Effector CD8-positive, alpha-beta T cell (primary cell): ENCODE results near the gene NDUFS4.
"Not testable (repeated sequence)": the region's sequence is repeated elsewhere in the genome, so short reads cannot be mapped to it uniquely, and the experiment has no call there.

Source experiments
- DNase-seq: peaks from one replicate; lab custom pipeline; 2025; lab: John Stamatoyannopoulos, UW
- total RNA-seq, 4 experiments: gene quantifications; one replicate each; lab custom pipeline; 2026; lab: John Stamatoyannopoulos, UW

Gene NDUFS4
- 12.5 to 18.7 (median 13.0) reads per million in 4 experiments for total RNA-seq

DNA sequence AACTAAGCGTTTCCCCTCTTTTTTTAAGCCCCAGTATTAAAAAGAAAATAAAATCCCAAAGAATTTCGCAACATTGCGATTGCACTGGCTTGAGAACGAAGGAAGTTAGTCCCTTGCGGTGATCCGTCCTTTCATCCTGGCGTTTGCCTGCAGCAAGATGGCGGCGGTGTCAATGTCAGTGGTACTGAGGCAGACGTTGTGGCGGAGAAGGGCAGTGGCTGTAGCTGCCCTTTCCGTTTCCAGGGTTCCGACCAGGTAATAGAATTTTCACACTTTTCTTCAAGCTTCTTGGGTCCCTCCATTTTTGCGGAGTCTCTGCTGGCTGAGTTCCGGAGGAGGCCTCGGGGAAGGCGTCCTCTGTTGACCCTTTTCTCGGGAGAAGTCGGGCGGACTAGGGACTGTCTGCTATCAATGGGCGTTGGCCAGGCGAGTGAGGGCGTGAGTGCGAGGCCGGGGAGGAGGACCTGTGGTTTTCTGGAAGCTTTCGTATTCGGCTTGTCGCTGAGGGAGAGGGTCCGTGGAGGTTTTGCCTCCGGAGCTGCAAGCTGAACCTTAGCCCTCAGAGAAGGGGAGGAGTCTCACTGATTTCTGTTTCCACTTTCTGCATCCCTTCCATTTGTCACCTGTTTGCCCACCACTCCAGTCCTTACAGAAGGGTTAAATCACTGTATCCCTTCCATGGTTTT is at the start of gene NDUFS4:
TSS of gene NDUFS4 (plus strand) at position 134 of the 686 bp plus-strand sequence. CDS start at position 158, 24 bp downstream.
- peak; percentile 39 for DNase-seq

DNA sequence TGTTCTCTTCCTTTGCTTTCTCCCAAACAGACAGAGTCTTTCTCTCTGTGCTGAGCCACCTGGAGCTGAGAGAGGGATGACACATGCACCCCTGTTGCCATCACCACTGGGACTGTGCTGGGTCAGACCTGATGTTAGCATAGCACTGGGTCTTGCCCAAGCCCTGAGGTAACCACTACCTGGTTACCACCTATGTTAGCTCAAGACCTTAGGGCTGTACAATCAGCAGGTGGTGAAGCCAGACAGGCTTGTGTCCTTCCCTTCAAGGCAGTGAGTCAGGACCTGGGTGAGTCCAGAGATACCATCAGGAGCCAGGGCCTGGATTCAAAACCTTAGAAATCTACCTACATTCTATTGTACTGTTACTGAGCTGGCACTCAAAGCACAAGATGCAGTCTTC is 47.9 kb upstream of the NDUFS4 start:
- DNase-seq = no peak

DNA sequence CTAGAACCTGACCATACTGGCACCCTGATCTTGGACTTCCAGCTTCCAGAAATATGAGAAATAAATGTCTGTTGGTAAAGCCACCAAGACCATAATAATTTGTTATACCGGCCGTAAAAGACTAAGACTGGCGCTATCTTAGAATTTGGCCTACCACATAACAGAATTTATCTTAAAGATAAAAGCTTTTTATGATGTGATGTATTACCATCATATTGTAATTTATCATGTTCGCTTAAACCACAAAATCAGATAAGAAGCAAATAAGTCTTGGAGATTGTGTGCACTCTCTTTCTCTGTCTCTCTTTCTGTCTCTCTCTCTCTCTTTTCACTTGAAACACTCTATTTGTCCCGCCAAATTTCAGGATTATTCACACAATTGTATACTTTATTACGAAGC is 44.5 kb upstream of the NDUFS4 start:
- DNase-seq = no peak

DNA sequence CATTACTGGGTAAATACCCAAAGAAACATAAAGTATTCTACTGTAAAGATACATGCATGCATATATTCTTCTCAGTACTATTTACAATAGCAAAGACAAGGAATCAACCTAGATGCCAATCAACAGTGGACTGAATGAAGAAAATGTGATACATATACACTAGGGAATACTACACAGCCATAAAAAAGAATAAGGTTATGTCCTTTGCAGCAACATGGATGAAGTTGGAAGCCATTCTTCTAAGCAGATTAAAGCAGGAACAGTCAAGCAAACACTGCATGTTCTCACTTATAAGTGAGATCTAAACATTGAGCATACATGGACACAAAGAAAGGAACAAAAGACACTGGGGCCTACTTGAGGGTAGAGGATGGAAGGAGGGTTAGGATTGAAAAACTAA is 39.6 kb upstream of the NDUFS4 start:
- DNase-seq = no peak

DNA sequence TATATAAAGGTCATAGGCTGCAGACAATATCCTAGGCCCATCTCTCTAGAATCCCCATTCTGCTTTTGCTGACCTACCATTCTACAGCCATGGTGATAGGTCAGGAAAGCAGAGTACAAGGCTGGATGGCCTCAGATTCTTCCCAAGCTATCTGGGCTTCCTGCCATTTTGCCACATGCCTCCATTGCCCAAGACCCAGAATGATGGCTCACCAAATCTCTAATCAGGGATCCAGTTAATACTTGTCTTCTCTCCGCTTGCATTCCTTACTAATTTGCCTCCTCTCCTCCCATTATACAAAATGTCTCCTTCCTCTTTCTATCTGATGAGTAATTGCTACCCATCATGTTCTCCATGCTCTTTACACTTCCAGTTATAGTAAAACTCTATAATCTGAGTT is 22.7 kb upstream of the NDUFS4 start:
- no peak for DNase-seq

DNA sequence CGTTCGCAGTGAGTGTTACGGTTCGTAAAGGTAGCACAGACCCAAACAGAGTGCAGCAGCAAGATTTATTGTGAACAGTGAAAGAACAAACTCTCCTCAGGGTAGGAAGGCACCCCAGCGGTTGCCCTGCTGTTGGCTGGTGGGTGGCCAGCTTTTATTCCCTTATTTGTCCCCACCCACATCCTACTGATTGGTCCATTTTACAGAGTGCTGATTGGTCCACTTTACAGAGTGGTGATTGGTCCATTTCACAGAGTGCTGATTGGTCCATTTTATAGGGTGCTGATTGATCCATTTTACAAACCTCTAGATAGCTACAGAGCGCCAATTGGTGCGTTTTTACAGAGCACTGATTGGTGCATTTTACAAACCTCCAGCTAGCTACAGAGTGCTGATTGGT is 19.7 kb upstream of the NDUFS4 start:
- DNase-seq = not testable (repeated sequence)

DNA sequence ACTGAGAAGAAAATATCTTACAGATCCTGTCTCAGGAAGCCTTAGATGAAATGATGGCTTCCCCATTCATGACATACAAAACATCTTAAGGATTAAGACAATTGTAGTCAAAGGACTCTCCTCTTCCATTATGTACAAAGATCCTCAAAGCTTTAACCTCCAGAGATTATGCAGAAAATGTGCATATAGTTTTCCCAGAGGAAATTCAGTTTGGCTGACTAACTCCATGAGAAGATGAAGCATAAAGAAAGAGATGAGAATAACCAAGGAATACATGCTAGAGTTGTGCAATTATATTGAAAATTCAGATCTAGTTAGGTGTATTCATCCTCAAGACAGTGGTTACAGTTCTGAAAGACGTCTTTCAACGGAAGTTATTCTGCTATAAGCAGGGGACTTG is 18.6 kb upstream of the NDUFS4 start:
- no peak for DNase-seq

DNA sequence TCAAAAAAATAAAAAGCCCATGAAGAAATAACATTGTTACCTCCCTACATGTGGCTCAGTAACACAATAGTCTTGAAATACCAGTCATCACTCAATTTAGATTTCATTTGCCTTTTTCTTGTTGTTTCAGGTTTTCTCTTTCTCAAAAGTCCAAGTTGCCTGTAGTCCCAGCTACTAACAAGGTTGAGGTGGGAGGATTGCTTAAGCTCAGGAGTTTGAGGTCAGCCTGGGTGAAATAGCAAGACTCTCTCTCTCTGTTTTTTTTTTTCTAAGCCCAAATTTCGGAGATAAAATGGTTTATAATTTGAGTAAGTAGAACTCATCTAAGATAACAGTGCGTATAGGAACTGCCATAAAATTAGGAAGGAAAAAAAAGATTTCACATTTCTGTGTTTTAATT is 17.5 kb upstream of the NDUFS4 start:
- DNase-seq = no peak

DNA sequence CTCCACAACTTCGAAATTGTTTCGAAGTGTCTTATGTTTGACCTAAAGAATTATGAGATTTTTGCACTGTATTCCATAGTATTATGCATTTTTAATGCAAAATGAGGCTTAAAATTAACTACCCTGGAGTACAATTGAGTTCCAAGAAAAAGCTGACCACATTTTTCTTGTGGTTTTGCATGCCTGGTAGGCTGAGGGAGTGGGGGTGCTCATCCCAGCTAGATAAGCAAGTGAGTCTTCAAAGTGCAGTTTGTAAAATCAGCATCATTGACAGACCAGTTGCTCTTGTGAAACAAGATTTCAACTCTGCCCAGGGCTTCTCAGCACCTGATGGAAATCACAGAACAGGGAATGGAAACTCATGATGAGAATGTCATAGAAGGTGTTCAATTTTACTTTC is 17.0 kb upstream of the NDUFS4 start:
- no peak for DNase-seq

DNA sequence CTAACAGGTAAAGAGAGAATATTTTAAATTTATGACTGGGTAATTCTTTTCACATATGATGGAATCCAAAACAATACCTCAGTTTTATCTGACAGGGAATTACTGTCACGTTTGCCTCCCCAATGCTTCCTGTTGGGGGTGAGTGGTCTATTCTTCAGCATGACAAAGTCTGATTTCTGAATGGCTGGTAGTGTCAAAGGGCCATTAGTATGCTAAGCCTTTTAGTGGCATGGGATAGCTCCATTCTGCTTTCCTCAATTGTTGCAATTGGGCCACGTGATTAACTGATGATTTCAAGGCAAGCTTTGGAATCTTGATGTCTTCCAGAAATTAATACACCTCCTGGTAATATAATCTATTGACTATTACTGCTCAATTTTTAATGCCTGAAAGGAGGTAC is 14.7 kb upstream of the NDUFS4 start:
- DNase-seq = no peak

DNA sequence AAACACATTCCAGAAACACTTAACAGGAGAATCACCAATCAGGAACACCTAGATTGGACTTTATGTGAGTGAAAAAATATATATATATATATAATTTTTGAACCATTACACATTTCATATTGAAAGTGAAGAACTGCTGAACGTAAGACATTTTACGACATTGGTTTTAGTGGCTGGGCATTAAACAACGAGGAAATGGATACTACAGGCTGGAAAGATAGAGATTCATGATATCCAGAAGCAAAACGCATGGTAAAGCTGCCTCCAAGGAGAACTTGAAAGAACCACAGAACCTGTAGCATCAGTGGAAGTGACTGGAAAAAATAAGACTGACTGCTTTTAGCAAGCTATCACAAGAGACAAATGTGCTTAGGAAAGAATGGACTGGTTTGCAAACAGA is 13.2 kb upstream of the NDUFS4 start:
- no peak for DNase-seq

DNA sequence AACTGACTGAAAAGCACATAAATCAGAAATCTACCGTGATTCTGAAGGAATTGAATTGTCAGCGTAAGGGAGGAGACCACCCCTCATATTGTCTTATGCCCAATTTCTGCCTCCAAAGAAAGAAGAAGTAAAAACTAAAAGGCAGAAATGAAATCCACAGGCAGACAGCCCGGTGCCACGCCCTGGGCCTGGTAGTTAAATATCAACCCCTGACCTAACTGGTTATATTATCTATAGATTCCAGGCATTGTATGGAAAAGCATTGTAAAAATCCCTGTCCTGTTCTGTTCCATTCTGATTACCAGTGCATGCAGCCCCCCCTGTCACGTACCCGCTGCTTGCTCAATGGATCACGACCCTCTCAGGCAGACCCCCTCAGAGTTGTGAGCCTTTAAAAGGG is 11.9 kb upstream of the NDUFS4 start:
- not testable (repeated sequence) for DNase-seq

DNA sequence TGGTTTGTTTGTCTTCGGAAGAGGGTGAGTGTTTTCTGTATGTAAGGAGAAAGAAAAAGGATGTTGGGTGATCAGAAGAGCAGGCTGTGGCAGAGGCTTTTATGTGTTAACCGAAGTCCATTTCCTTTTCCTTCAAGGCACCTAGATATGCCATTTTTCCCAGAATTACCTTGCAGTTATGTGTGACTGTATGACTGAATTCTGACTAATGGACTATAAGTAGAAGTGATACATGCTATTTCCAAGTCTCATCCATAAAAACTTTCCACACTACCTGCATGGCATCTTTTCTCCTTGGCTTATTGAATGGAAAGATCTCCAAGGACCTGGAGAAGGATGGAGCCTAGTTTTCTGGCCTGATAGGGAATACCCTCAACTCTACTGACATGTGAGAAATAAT is 10.6 kb upstream of the NDUFS4 start:
- no peak for DNase-seq

DNA sequence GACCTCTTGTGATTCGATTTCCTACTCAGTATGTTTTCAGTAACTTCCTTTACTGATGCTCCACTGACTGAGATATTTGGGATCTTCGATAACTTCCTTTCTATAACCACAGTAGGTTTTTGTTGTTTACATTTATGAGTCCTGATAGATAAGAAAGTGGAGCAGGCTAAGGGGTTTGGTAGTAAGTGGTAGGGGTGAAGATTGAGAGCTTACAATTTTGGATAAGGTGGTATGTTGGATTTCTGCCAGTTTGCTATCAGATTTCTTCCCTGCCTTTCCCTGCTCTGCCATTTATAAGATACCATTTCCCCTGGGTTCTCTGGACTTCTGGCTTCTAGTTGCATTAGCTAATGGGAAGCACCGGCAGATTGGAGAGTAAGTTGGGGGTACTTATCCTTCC is 7.9 kb upstream of the NDUFS4 start:
- DNase-seq = no peak

DNA sequence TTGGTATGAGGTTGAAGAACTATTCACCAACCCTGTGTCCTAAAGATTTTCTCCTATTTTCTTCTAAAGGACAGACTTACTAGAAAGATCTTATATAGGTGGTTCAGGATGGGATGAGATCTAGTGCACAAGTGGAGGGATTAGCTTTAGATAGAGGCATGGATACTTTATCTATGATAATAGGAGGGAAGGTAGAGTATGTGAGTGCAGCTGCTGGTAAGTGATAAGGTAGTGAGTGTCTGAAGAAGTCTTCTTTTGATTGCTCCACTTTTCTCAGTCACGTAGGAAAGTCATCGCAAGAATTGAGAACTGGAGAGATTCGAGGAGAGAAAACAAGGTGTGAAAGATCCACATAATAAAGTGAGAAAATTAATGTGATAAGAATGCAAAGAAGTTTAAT is 6.0 kb upstream of the NDUFS4 start:
- DNase-seq = no peak

DNA sequence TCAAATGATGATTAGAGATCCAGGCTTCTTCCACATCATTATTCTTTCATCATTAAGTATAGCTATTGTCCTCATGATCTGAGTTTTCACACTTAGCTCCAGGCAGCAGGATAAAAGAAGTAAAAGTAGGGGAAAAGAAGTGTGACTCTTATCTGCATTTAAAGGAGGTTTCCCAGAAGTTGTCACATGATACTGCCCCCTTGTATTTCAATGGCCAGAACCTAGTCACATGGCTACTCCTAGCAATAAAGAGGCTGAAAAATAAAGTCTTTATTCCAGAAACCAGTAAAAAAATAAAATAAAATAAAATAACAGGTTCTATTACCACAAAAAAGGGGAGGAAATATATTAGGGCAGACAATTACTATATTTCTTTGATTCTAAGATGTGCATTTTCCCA is 5.3 kb upstream of the NDUFS4 start:
- DNase-seq = no peak

DNA sequence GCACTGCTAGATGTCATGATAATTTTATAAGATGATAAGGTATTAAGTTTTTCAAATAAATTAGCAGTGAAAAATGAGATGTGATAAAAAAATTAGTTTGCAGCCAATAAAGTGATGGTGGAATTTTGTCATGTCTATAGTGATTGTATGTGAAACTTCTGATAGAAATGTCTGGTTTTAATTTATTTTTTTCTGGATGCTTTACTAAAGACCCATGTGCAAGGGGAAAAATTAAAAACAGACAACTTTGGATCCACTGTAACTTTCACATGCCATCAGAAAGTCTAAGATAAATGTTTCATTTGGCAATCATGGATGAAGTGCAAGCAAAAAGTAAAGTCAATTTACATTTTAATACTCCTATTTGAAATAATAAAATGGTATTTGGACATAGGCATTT is 4.4 kb upstream of the NDUFS4 start:
- DNase-seq = no peak

DNA sequence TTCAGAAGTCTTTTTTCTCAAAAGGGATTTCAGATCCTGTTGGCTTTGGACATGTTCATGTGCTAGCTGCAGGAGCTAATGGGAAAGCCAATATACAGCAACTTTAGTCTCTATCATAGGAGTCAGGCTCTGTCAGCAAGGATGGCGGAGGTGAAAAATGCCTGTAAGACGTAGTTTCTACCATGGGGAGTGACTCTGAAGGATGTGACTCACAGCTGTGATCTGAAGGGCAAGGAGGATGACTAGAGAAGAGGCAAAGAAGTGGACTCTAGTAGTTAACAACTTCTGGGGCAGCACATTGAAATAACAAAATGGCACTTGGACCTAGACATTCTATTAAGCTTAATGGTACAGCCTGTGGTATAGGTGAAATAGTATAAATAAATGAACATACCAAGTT is 3.1 kb upstream of the NDUFS4 start:
- no peak for DNase-seq

DNA sequence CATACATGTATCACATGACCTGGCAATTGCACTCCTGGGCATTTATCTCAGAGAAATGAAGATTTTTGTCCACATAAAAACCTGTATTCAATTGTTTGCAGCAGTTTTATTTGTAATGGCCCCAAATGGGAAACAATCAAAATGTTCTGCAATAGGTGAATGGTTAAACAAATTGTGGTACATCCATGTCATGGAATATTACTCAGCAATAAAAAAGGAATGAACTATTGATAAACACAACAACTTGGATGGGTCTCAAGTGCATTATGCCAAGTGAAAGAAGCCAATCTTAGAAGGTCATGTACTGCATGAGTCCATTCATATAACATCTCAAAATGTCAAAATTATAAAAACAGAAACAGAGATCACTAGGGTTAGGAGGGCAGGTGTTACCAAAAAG is 1.5 kb upstream of the NDUFS4 start:
- DNase-seq = no peak

DNA sequence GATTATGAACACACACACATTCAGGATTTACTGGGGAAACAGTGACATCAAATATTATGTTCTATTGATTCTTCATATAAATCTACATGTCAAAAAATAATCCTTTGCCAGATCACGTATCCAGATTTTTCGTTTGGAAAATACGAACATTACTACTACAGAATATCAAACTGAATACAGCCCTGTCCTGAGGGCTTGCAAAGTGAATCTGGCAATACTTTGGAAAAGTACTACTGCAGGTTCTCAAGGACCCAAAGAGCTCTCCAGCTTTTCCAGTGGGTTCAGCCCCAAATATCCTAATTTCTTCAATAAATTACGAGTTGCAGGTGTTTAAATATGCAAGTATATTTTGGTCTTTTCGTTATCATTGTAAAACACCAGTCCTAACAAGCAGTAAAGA is 411 bp upstream of the NDUFS4 start:
- no peak for DNase-seq

DNA sequence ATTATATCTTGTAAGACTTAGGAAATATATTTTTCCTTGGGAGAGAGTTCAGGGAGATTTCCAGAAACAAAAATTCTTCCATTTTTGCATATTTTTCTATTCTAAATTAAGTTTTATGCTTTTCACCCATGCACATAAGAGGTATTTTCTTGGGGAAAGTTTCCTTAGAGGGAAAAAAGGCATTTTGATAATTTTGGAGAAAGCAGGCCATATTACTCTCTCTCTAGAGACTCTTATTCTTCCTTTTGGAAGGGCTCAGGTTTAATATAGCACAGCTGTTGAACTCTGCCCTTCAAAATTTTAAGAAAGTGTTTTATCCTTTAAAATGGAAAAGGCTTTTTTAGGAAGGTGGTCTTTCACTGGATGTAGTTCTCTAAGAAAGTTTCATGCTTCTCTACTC is 8.0 kb downstream of the NDUFS4 start:
- DNase-seq = no peak

DNA sequence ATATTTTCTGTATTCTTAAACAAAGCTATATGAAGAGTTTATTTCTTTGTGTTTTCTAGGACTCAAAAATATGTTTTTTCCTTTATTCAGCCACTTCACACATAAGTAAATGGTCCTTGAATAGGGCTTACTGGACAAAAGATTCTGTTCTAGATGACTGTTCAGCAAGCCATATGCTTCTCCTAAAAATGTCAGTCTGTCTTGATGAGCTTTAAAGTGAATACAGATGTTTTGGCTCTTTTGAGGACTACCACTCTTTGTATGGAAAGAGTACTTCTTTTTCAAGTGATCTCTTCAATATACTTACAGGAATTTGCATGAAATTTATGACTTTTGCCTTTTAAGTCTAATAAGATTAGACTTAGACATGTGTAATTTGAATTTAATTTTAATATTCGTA is 8.4 kb downstream of the NDUFS4 start:
- DNase-seq = no peak

DNA sequence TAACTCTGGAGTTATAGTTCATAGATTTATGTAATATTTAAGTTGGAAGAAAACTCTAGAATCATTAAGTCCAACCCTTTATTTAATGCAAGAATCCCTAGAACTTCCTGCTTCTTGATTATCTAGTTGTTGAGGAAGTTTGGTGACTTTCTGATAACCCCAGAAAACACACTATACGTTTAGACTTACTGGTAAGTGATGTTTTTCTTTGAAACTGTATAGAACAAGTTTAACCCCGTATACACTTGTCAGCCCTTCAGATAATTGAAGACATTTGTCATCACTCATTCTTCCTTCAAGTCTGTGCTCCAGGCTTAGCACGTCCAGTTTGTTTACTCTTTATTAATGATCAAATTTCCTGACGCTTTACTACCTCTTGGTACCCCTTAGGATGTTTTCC is 9.0 kb downstream of the NDUFS4 start:
- DNase-seq = no peak

DNA sequence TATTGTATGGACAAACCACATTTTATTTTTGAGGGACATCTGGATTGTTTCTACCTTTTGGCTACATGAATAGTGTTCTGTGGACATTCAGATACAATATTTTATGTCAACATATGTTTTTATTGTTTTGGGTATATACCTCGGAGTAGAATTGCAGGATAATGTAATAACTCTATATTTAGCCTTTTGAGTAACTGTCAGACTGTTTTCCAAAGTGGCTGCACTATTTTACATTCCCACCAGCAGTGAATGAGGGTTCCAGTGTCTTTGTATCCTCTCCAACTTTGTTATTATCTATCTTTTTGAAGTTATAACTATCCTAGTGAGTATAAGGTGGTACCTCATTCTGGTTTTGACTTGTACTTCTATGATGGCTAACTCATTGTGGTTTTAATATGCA is 11.0 kb downstream of the NDUFS4 start:
- no peak for DNase-seq
